ENCODE data around the gene GNA12.

The GNA12 gene

DNA sequence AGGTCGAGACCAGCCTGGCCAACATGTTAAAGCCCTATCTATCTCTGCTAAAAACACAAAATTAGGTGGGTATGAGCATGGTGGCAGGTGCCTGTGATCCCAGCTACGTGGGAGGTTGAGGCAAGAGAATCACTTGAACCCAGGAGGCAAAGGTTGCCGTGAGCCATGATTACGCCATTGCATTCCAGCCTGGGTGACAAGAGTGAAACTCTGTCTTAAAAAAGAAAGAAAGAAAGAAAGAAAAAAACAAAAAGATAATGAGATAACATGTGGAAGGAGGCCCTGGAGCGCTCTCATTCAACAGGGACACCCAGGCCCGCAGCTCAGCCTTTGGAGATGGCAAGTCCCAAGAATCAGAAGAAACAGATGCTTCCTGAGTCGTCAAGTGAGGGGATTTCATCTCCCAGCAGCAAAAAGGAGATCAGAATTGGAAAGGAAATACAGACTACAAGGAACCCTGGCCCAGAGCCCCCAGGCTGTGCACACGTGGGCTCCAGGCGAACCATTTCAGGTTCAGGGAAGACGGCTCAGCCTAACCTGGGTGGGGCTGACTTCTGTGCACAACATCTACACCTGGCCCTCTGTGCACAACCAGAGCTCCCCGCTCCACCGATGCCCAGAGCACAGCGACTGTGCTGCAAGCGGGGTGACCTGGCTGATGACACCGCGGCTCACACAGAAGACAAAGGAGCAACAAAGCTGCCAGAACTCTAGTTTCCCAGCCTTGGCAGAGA is 33.3 kb downstream of the GNA12 start:
- TF ChIP-seq GATA3 (IDR thresholded peaks at IDR 0.05; ENCODE audit: low read depth, low read length) (no peak), GATA2 (IDR thresholded peaks at IDR 0.05; ENCODE audit: low read depth, low read length) (no peak)

DNA sequence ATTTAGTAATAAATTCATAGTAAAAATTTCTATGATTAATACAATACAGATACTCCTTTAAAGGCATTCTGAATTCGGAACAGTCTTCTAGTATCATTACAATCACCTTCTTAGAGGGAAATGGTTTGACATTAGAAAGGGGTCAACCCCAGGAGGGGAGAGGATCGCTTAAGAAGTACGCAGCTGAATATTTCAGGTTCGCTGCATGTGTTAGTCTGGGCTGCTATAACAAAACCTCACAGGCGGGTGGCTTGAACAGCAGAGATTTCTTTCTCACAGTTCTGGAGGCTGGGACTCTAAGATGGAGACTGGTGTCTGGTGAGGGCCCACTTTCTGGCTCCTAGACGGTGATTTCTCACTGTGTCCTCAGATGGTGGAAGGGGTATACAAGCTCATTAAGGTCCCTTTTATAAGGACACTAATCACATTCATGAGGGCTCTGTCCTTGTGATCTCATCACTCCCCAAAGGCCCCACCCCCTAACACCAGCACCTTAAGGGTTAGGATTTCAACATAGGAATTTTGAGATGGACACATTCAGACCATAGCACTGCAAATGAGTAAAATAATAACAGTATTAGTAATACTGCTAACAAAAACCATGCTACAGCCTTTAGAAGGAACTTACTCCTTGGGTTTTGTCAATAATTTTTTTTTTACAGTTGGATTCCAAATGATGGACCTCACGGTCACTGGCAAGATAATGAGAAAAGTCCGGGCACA is 34.0 kb downstream of the GNA12 start:
- no peak for TF ChIP-seq GATA2 (IDR thresholded peaks at IDR 0.05; ENCODE audit: low read depth, low read length)
- TF ChIP-seq GATA3 (IDR thresholded peaks at IDR 0.05; ENCODE audit: low read depth, low read length): no peak

DNA sequence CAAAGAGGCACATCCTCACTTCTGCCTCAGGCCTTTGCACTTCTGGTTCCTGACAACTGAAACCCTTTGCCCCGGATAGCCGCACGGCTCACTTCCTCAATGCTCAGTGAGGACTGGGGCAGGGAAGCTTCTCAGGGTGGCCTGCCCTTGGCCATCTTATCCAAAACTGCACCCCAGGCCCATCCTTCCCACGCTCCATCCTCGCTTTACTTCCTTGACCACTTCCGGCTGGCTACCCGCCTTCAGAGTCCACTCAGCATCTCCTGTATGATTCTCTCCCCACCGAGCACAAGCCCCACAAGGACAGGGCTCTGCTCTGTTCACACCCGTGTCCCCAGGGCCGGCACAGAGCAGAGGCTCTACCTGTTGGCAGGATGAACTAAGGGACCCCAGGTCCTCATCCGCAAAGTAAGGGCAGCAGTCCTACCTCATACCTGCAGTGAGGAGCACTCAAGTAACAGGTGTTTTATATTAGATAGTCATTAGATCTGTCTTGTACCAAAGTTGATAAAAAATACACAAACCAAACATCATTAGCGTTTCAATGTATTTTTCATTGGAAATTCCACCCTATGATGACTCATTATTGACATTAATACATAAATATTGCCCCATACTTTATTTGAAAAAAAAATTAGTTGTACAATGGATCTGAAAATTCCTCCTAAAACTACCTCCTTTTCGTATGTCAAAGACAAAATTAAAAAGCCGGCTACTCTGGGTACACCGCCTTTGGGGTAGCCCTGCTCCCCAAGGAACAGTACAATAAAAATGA is 35.0 kb downstream of the GNA12 start:
- TF ChIP-seq GATA2 (IDR thresholded peaks at IDR 0.05; ENCODE audit: low read depth, low read length) (no peak), GATA3 (IDR thresholded peaks at IDR 0.05; ENCODE audit: low read depth, low read length) (no peak)

DNA sequence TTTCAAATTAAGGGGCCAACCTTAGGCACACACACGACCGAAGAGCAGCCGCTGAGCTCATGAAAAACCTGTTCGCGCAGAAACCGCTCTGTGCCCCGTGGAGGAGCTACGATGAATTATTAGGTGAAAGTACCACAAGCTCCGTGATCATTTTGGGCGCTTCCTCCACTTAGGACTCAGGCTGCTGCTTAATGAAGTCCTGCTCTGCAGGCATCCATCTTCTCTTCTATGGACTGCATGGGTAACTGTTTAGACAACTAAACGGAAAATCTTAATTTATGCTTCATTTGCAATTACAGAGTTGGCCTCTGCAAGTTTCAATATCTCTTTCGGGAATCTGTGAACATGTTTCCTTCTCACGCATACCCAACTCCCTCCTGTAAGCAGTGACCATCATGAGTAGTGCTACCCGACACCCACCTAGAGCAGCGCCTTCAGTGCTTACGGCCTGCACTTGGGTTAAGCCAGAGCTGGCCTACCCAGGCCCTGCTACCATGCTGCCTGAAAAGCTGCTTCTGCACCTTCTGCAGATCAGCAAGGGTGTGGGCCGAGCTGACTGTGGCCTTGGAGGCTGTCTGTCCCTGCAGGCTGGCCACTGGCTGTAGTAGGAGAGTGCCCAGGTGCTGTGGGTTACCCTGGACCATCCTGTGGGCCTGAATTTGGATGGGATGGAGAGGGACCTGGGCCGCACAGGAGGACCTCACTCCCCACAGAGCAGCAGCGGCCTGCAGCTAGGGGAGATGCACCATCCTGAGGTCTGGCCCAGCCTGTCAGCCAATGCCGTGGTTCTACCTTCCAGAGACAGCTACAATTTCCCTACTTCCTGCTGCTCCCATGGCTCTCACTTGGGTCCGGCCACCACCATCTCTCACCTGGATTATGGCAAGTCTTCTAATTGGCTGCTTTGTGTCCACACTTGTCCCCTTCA is 36.0 kb downstream of the GNA12 start:
- TF ChIP-seq GATA2 (IDR thresholded peaks at IDR 0.05; ENCODE audit: low read depth, low read length): no peak
- TF ChIP-seq GATA3 (IDR thresholded peaks at IDR 0.05; ENCODE audit: low read depth, low read length): no peak

DNA sequence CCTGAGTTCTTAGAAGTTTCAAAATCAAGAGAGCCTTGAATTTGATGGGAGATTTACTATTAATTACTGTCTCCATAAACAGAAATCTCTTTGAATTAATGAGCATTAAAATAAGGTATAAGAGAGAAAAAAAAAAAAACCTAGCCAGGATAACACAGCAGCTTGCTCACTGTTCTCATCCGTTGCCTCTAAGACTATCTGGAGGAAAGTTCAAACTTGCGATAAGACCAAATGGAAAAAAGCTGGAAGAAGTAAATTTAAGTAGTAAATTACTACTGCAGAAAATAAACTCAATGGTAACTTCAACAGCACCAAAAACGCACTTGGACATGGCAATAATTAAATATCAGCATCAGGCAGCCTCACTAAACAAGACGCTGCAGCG is 36.7 kb downstream of the GNA12 start:
- no peak for TF ChIP-seq GATA2 (IDR thresholded peaks at IDR 0.05; ENCODE audit: low read depth, low read length)
- TF ChIP-seq GATA3 (IDR thresholded peaks at IDR 0.05; ENCODE audit: low read depth, low read length): no peak

DNA sequence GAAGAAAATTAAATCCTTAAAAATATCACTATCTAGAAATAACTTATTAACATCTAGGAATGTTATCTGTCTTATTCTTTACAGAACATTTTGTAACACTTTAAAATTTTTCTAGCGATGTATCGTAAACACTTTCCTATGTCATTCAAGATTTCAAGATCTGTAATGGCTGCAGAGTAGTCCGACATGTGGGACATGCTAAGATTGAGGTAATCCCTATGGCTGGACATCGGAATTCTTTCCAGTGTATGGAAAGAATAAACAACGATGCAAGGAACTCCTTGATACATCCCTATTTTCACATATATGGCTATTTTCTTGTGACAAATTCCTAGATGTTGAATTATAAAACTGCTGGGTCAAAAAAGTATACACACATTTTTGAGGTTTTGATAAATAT is 37.5 kb downstream of the GNA12 start:
- no peak for TF ChIP-seq GATA3 (IDR thresholded peaks at IDR 0.05; ENCODE audit: low read depth, low read length)
- TF ChIP-seq GATA2 (IDR thresholded peaks at IDR 0.05; ENCODE audit: low read depth, low read length): no peak

DNA sequence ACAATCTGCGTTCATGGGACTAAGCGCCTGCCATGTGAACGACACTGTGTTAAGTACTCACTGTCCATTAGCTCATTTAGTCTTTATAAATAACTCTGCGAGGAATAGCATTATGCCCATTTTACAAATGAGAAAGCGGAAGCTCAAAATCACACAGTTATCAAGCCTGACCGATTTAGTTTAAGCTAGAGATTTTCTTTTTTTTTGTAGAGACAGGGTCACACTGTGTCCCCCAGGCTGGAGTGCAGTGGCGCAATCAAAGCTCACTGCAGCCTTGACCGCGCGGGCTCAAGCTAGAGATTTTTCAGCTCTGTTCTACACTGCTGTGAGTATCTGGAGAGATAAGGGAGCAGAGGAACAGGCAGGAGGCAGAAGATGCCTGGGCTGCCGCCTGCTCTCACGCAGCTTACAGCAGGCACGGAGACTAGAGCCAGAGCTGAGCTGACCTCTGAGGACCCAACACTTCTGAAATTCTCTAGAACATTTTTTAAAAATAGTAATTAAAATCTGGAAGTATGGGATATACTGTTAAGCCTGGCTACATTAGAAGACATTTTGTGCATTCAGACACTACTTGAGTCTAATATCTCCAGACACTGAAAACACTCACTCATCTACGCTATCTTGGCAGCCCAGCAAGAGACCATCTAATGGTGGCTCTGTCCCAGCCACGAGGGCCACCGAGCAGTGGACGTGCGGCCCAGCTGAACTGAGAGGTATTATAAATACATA is 38.7 kb downstream of the GNA12 start:
- TF ChIP-seq GATA2 (IDR thresholded peaks at IDR 0.05; ENCODE audit: low read depth, low read length): no peak
- no peak for TF ChIP-seq GATA3 (IDR thresholded peaks at IDR 0.05; ENCODE audit: low read depth, low read length)

DNA sequence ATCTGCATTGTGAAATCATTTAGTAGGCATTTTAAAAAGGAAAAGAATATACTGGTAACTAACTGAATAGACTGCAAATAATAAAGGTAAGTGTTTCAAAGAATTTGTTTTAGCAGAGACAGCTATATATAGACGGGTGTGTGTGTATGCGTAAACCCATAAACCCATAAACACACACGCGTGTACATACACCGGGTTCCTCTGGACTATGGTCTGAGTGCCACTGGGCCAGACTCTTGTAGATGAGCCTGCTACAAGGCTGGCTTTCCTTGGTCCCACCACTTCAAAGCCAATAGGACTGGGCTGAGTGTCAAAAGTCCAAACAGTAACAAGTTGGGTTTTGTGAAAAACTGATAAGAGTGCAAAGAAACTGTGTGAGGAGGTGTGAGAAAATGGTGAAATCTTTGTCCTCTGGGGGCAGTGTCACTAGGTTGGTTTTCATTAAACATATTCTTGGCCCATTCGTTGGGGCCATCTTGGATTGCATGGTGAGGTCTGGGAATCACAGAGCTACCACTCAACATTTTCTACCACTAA is 39.8 kb downstream of the GNA12 start:
- no peak for TF ChIP-seq GATA2 (IDR thresholded peaks at IDR 0.05; ENCODE audit: low read depth, low read length)
- no peak for TF ChIP-seq GATA3 (IDR thresholded peaks at IDR 0.05; ENCODE audit: low read depth, low read length)

DNA sequence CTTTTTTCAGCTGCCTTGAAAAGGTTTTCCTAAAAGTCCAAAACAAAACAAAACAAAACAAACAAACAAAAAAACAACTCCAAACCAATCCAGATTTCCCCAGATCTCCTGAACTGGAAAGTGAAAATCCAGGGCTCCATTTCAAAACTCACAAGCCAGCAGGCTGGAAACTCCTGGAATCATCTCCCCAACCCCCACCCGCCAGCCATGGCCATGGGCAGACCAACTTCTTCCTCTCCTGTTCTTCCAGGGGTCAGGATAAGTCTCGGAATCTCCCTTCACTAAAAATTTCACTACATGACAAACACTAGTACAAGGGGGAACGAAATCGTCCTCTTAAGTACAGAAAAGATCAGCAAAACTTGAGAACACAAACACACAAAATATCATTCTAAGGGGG is 40.4 kb downstream of the GNA12 start:
- no peak for TF ChIP-seq GATA3 (IDR thresholded peaks at IDR 0.05; ENCODE audit: low read depth, low read length)
- no peak for TF ChIP-seq GATA2 (IDR thresholded peaks at IDR 0.05; ENCODE audit: low read depth, low read length)

DNA sequence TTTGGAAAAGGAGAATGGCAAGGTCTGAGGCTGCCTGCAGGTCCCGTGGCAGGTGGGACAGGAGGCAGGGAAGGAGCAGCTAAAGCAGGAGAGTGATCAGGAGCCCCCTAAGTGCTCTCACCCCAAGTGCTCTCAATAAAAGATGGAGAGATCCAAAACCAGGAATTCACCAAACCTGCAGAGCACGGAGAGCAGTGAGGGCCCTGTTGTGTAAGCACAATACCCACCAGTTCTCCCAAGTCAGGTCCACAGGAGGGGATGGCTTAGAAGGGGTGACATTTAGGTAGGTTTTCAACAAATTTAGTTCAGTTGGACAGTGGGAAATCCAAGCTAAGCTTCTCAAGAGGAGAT is 40.8 kb downstream of the GNA12 start:
- TF ChIP-seq GATA2 (IDR thresholded peaks at IDR 0.05; ENCODE audit: low read depth, low read length) (no peak), GATA3 (IDR thresholded peaks at IDR 0.05; ENCODE audit: low read depth, low read length) (no peak)

DNA sequence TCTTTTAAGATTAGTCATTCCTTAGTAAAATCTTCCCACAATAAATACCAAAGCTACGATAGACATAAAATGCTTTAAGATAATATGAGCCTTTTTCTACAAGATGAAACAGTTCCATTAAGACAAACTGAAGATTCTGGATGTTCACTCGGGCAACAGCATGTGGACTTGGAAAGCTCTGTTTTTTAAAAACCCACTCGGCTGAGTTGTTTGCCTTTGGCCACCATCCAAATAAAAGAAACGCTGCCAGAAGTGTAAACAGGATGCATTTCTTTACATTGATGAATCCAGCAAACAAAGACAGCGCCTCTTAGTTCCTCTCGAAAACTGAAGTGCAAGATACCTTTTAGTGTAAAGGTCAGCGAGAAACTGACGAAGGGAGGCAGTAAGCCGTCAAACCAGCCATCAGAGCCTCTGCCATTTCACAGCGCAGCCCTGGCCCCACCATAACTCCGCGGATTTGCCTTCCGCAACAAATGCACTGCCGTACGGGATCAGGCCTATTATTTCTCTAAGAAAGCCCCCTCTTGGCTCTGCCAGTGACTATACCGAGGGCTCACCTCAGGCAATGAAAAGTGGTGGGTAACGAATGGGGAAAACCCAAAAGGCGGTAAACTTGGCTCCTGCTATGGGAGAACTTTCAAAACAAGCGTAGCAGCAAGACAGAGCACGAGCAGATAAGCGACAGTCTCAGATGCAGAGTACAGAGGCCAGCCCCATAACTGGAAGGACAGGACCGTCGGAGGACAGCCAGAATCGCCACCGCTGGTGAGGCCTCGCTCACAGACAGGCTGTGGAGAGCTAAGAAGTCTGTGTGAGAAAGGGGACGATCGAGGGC is 41.4 kb downstream of the GNA12 start:
- TF ChIP-seq GATA2 (IDR thresholded peaks at IDR 0.05; ENCODE audit: low read depth, low read length) (no peak), GATA3 (IDR thresholded peaks at IDR 0.05; ENCODE audit: low read depth, low read length) (no peak)

DNA sequence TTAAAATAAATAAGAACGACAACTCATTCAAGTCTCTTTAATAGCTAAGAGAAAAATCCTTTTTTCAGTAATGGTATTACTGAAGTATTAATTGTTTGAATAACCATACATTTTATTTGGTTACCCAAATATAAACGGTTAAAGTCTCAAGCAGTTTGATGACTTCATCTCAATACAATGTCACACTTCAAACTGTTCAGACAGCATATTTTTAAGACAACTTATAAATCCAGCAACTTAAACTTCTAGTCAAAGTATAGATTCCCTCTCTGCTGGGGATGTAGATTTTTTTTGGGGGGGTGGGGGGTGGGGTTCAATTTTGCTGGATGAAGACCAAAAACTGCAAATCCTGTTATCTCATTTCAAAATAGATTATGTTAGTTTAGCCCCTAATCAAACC is 42.0 kb downstream of the GNA12 start:
- no peak for TF ChIP-seq GATA3 (IDR thresholded peaks at IDR 0.05; ENCODE audit: low read depth, low read length)
- no peak for TF ChIP-seq GATA2 (IDR thresholded peaks at IDR 0.05; ENCODE audit: low read depth, low read length)

Data from SH-SY5Y (cell line).